HG02970 (cell line): ENCODE data around the gene AK2.
"Not testable (repeated sequence)": the region's sequence is repeated elsewhere in the genome, so short reads cannot be mapped to it uniquely, and the experiment has no call there.

ENCODE experiments used
- ATAC-seq: cut with Tn5 transposase; IDR thresholded peaks from one replicate; pipeline ENCODE4 v1.9.1; 2021; ENCODE audit warnings: mild to moderate bottlenecking, moderate library complexity, moderate number of reproducible peaks; ENCODE audit not compliant: unreplicated experiment, low FRiP score

AK2 gene

GRCh38 chr1:33025180-33025569 lies 11.5 kb downstream of the AK2 start:
- no peak for ATAC-seq

DNA sequence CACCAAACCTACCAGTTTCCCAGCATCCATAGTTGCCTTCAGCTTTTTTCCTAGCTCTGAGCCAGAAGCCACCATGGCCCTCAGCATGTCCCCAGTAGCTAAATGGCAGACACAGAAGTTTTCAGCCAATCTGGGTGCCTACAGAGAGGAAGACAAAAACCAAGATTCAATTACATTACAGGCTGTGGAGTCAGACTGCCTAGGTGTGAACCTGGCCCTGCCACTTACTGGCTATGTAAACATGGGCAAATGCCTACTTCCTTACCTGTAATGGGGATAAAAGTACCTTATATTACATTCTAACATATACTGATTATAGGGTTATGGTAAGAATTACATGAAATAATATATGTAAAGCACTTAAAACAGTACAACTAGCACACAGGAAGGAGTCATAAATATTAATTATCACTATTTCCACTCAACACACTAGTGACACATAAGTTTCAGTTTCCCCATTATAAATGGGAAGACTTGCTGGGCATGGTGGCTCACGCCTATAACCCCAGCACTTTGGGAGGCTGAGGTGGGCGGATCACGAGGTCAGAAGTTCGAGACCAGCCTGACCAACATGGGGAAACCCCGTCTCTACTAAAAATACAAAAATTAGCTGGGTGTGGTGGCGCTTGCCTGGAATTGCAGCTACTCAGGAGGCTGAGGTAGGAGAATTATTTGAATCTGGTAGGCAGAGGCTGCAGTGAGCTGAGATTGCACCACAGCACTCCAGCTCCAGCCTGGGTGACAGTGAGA lies 12.1 kb downstream of the AK2 start:
- not testable (repeated sequence) for ATAC-seq

DNA sequence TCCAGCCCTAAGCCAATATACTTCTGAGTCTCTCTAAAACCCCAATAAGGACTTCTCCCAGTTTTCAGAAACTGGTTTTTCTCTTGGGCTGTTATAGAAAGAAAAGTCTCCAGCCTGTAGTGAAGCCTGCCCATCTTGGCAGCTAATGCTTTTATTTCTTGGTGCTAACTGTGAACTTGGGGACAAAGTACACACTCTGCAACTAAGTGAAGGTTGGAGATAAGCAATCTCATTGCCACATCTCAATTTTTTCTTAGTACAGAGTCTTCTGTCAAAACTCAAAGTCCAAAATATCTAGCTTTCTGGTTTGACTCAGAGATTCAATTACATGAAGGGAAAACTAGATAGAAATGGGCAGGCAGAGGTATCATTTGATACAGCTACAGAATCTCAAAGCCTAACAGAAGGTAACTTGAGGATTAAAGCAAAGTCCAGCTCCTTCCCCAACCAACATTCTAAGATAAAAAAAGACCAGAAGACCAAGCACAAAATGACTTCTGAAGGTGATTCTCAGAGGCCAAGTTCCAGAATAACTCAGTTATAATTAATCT lies 14.0 kb downstream of the AK2 start:
- no peak for ATAC-seq

DNA sequence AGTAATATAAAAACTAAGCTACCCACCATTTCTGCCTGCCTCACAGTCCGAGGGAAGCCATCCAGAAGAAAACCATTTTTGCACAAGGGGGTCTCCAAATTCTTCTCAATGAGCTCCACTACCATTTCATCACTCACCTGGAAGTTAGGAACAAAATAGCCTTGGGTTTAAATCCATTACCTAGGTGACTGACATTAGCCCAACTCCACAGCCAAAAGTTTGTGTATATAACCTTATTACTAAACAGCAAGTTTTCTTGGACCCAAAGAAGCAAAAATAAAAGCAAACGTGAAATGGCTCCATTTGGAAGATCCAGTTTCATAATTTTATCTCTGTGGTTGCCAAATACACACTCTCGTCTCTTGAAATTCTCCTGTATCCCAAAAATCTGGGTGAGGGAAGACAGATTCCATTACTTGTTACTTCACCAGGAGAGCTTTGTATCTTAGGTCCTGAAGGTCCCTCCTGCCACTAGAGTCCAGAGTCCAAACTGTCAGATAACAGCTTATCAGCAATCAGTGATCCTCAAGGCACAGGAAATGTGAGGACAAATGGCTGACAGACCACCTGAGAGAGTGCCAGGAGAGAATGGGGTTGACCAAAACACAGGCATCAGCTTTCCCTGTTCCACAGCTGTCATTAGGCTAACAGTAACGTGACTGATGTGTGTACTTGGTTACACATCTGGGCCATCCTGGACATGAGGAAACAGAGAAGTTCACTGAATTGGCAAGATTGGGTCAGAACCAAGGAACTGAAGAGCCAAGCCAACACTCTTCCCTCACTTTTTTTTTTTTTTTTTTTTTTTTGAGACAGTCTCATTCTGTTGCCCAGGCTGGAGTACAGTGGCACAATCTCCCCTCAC lies 14.9 kb downstream of the AK2 start:
- no peak for ATAC-seq

GRCh38 chr1:33018112-33018511 lies 18.6 kb downstream of the AK2 start:
- ATAC-seq: no peak

DNA sequence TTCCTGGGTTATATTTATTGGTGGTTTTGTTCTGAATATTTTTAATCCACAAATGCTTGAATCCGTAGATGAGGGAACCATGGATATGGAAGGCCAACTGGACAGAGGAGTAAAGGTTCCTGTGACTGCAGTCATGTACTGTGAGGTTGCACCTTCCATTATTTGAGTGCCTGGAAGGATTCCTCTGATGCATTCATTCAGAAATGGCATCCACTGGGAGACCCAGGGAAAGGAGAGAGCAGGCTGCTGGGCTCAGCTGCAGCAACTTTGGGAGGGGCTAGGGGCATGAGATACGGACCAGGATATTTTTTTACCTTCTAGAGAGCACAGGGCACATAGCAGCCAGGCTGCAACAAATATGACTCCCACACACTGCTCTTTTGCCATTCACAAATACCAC lies 19.5 kb downstream of the AK2 start:
- ATAC-seq: no peak

GRCh38 chr1:33015216-33015615 lies 21.5 kb downstream of the AK2 start:
- no peak for ATAC-seq

DNA sequence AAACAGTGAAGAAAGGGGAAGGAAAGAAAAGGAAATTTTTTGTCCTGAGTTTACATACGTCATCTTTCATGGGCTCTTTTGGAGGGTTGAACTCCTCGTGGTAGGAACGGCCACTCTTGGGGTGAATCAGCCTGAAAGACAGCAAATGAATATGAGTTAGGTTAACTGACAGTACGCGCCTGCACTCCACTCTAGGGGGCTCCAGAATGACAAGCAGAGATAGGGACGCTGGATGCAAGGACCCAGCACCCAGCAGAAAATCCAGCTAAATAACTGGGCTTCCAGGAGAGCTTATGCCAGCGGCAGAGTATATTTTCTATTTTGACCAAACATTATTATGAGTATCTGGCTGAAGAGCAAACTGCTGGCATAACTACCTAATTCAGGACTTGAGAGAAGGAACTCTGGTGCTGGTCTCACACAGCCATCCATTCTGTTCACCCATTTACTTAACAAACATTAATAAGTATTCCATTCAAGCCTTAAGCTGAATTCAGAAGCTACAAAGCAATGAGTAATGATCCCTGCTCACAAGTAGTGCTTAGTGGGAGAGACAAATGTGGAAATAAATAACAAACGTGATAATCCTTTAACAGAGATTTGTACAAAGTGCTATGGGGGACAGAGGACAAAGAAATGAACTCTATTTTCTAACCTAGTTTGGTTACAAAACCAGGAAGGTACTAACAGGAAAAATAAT lies 22.1 kb downstream of the AK2 start:
- ATAC-seq: no peak

GRCh38 chr1:33013791-33014190 lies 22.9 kb downstream of the AK2 start:
- ATAC-seq: no peak

DNA sequence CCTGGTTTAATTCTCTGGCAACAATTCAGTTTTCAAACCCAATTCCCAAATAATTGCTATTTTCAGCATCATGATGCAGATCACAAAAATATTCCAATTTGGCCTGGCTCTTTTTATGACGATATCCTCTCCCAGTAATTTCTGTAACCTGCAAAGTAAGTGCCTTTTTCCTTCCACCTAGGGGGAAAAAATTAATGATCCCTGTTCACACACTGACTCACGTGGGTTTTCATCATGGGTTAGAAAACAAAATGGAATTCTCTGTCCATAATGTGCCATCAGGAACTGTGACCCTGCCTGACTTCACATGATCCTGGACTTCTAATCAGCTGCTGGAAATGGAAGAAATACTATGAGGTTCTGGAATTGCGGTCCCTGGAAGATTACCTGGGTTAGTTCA lies 24.5 kb downstream of the AK2 start:
- no peak for ATAC-seq

- ATAC-seq: no peak
Measured at GRCh38 chr1:33010932-33011731, 25.6 kb downstream of the AK2 start.

DNA sequence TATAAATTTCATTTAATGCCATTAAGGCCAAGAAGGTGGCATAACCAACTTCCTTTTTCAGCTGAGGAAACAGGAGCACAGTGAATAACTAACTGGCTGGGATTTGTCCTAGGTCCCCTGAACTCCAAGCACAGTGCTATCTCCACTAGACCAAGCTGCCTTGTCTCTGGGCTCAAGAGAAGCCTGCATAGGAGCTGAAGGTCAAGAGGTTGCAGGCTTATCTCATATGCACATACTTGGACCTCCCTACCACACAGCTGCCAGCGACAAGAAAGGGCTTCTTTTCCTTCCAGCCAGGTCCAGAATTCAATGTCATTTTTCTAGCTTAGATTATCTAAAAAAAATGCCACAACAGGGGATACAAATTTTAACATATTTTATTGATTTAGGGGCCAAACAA lies 27.1 kb downstream of the AK2 start:
- no peak for ATAC-seq

GRCh38 chr1:33008051-33008914 lies 28.4 kb downstream of the AK2 start:
- no peak for ATAC-seq

GRCh38 chr1:33007190-33008050 lies 29.3 kb downstream of the AK2 start:
- ATAC-seq: no peak

GRCh38 chr1:33005838-33006421 lies 30.8 kb downstream of the AK2 start:
- no peak for ATAC-seq

GRCh38 chr1:33005117-33005837 lies 31.4 kb downstream of the AK2 start:
- no peak for ATAC-seq

- ATAC-seq: no peak
Measured at GRCh38 chr1:33004613-33005012, 32.1 kb downstream of the AK2 start.
